ENCODE results near the gene CLEC2A.

- TF ChIP-seq, protein P1, sequence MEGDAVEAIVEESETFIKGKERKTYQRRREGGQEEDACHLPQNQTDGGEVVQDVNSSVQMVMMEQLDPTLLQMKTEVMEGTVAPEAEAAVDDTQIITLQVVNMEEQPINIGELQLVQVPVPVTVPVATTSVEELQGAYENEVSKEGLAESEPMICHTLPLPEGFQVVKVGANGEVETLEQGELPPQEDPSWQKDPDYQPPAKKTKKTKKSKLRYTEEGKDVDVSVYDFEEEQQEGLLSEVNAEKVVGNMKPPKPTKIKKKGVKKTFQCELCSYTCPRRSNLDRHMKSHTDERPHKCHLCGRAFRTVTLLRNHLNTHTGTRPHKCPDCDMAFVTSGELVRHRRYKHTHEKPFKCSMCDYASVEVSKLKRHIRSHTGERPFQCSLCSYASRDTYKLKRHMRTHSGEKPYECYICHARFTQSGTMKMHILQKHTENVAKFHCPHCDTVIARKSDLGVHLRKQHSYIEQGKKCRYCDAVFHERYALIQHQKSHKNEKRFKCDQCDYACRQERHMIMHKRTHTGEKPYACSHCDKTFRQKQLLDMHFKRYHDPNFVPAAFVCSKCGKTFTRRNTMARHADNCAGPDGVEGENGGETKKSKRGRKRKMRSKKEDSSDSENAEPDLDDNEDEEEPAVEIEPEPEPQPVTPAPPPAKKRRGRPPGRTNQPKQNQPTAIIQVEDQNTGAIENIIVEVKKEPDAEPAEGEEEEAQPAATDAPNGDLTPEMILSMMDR (IDR thresholded peaks at IDR 0.05; ENCODE audit: extremely low read depth in 1 of 2, insufficient read depth in 1 of 2, low read depth in 1 of 2, low read length in 2 of 2): no peak
- TF ChIP-seq FOS (IDR thresholded peaks at IDR 0.05; ENCODE audit: borderline replicate concordance, insufficient read depth, low read length) (no peak), JUN (IDR thresholded peaks at IDR 0.05; ENCODE audit: borderline replicate concordance, insufficient read depth, insufficient read length, low read depth) (no peak), MAX (IDR thresholded peaks at IDR 0.05; ENCODE audit: insufficient read depth, insufficient read length) (no peak), POLR2AphosphoS5 (IDR thresholded peaks at IDR 0.05; ENCODE audit: insufficient read depth, low read depth, low read length) (no peak), POLR2A (IDR thresholded peaks at IDR 0.05; ENCODE audit: low read depth, low read length) (no peak), EZH2 (IDR thresholded peaks at IDR 0.05; ENCODE audit: borderline replicate concordance, low read depth, low read length, severe bottlenecking) (no peak), GATA2 (IDR thresholded peaks at IDR 0.05; ENCODE audit: insufficient read depth, insufficient read length, low read depth, low read length) (no peak)
Measured at GRCh38 chr12:9931245-9931644, 925 bp downstream of the CLEC2A start.
